ENCODE data around the gene TIMM10B.

DNA sequence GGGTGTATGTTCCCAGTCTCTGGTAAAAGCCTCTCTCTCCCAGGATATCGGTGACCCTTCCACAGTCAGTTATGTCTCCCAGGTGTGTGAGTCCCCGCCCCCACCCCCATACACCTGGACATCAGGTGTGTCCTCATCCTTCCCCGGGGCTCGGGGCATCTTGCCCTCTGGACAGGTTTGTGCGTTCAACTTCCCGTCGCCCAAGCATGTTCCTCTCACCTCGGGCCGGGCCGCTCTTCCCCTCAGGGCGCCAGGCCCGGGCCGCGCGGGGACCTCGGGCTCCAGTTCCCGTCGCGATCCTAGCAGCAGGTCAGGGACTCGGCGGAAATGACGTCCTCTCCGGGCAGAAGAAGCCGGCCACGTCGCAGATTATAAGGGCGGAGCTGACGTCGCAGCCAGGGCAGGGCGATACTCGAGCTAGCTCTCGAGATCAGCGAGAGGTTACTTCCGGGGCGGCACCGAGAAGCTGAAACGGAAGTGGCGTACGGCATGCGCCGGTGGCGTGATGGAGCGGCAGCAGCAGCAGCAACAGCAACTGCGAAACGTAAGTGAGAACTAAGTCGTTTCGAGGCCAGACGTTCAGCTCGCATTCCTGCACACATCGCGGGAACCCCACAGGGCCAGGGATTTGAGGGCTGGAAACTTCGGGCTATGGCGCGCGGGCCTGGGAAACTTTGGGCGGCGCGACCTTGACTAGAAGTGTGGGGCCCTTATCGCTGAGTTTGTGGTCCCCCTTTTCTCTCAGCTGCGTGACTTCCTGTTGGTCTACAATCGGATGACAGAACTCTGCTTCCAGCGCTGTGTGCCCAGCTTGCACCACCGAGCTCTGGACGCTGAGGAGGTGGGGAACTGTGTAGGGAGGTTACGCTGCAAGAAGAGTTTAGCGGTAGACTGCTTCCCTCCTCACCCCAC lies at the start of gene TIMM10B, which contains the start of gene ARFIP2:
- TF ChIP-seq, protein P1, sequence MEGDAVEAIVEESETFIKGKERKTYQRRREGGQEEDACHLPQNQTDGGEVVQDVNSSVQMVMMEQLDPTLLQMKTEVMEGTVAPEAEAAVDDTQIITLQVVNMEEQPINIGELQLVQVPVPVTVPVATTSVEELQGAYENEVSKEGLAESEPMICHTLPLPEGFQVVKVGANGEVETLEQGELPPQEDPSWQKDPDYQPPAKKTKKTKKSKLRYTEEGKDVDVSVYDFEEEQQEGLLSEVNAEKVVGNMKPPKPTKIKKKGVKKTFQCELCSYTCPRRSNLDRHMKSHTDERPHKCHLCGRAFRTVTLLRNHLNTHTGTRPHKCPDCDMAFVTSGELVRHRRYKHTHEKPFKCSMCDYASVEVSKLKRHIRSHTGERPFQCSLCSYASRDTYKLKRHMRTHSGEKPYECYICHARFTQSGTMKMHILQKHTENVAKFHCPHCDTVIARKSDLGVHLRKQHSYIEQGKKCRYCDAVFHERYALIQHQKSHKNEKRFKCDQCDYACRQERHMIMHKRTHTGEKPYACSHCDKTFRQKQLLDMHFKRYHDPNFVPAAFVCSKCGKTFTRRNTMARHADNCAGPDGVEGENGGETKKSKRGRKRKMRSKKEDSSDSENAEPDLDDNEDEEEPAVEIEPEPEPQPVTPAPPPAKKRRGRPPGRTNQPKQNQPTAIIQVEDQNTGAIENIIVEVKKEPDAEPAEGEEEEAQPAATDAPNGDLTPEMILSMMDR (IDR thresholded peaks at IDR 0.05) = peak in 1 of 5 experiments; percentile 32
- TF ChIP-seq POLR2A (IDR thresholded peaks at IDR 0.05) = peak; percentile 89 to 95
